Activated CD4-positive, CD25-positive, alpha-beta regulatory T cell treated with anti-CD3 and anti-CD28 coated beads, Interleukin-2, amount 50 U/mL, for 24 hours (primary cell): ENCODE measurements around the gene CPOX.
"Not testable (repeated sequence)": the region's sequence is repeated elsewhere in the genome, so short reads cannot be mapped to it uniquely, and the experiment has no call there.

Source experiments
- ATAC-seq, 2 donors: fragments of 150-1000 bp; cut with Tn5 transposase; one replicate each; pipeline ENCODE4 v1.10.0; 2021; ENCODE audit warnings: mild to moderate bottlenecking in 1 of 2, moderate library complexity in 1 of 2

Gene CPOX

GRCh38 chr3:98593046-98593936, at the start of gene CPOX:
Gene CPOX (minus strand): TSS chr3:98593611. CDS start chr3:98593504, 107 bp downstream.
- peak; percentile 96 to 97 for ATAC-seq

- not testable (repeated sequence) for ATAC-seq
These were observed 49.4 kb upstream of the CPOX start for GRCh38 chr3:98642769-98643168.

- not testable (repeated sequence) for ATAC-seq
These were observed 48.3 kb upstream of the CPOX start for GRCh38 chr3:98641756-98642155.

GRCh38 chr3:98638515-98638914, 45.1 kb upstream of the CPOX start:
- ATAC-seq, result not testable (repeated sequence)

- no peak for ATAC-seq
These were observed 37.0 kb upstream of the CPOX start for GRCh38 chr3:98630416-98630815.

- no peak for ATAC-seq
These were observed 34.9 kb upstream of the CPOX start for GRCh38 chr3:98628317-98628716.

- ATAC-seq, result no peak
These were observed 32.7 kb upstream of the CPOX start for GRCh38 chr3:98626151-98626550.

- ATAC-seq, result no peak
These were observed 30.3 kb upstream of the CPOX start for GRCh38 chr3:98623572-98624280.

- no peak for ATAC-seq
These were observed 24.4 kb upstream of the CPOX start for GRCh38 chr3:98617841-98618240.

GRCh38 chr3:98613616-98614015, 20.2 kb upstream of the CPOX start:
- no peak for ATAC-seq

GRCh38 chr3:98612996-98613517, 19.6 kb upstream of the CPOX start:
- no peak for ATAC-seq

GRCh38 chr3:98612587-98612986, 19.2 kb upstream of the CPOX start:
- no peak for ATAC-seq

- no peak for ATAC-seq
These were observed 14.6 kb upstream of the CPOX start for GRCh38 chr3:98608029-98608428.

GRCh38 chr3:98603580-98603979, 10.2 kb upstream of the CPOX start:
- ATAC-seq, result no peak

- ATAC-seq, result peak; percentile 48 to 59
These were observed 8.8 kb upstream of the CPOX start for GRCh38 chr3:98602078-98602678.

GRCh38 chr3:98601180-98601579, 7.8 kb upstream of the CPOX start:
- ATAC-seq, result no peak

GRCh38 chr3:98600412-98601095, 7.1 kb upstream of the CPOX start:
- no peak for ATAC-seq

- ATAC-seq, result no peak
These were observed 6.4 kb upstream of the CPOX start for GRCh38 chr3:98599647-98600411.

- ATAC-seq, result no peak
These were observed 5.1 kb upstream of the CPOX start for GRCh38 chr3:98598492-98598891.

GRCh38 chr3:98596541-98597500, 3.4 kb upstream of the CPOX start:
- no peak for ATAC-seq

- ATAC-seq, result no peak
These were observed 2.7 kb upstream of the CPOX start for GRCh38 chr3:98596087-98596486.
